HG02610 (cell line): ENCODE data around the gene BPHL.
"Not testable (repeated sequence)": the region's sequence is repeated elsewhere in the genome, so short reads cannot be mapped to it uniquely, and the experiment has no call there.

Source experiments
- ATAC-seq: cut with Tn5 transposase; IDR thresholded peaks from one replicate; pipeline ENCODE4 v1.9.1; 2021; ENCODE audit warnings: mild to moderate bottlenecking, moderate library complexity; ENCODE audit not compliant: unreplicated experiment

Gene BPHL

DNA sequence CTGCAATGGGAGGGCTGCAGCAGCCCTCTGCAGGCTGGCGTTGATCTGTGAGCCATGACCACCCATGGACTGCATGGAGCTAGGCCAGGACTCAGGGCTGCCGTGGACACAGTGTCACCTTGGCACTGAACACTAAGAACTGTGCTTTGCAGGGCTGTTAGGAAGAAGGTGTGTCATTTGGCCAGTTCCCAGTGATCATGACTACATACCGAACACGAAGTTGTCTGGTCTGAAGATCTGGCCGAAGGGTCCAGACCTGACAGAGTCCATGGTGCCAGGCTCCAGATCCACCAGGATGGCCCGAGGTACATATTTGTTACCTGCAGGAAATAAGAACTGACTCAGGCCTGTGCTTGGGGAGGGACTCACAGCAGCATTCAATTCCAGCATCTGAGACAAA lies 36.9 kb downstream of the BPHL start:
- ATAC-seq: not testable (repeated sequence)

DNA sequence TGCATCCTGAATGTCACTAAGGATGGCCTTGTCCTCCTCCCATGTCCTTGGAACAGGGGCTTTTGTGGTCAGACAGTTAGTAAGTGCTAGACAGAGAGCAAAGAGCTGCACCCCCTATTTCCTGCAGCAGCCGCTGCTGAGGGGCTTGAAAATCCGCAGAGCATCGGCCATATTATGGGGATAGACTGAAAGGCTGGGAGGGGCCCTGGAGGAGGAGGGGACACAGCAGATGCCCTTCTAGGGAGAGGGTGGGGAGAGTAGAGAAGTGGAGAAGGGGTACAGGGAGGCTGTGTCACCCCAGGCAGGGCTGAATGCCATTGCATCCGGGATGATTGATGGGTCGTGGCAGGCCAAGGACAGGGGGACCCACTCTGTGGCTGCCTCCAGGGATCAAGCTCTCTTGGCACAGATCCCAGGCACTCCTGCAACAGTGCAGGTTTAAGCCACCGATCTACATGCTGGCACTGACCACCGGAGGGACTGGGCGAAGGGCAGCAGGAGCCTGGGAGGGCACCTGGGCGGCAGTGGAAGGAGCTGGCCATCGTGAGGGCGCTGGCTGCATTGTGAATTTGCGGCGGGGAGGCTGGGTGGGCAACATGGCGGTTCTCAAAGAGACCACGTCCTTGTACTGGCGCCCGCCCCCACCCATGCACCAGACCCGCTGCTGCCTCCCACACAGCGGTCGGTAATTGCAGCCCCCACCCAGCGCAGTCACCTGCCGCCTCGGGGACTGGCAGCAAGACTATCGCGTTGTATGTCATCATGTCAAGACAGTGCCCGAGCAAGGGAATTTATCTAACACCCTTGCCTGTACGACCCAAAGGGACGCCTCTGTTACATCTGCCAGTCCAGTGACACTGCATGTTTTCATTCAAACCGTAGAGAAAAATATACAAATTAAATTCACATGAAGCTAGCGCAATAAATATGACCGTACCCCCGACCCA lies 37.9 kb downstream of the BPHL start:
- peak; percentile 17 for ATAC-seq

DNA sequence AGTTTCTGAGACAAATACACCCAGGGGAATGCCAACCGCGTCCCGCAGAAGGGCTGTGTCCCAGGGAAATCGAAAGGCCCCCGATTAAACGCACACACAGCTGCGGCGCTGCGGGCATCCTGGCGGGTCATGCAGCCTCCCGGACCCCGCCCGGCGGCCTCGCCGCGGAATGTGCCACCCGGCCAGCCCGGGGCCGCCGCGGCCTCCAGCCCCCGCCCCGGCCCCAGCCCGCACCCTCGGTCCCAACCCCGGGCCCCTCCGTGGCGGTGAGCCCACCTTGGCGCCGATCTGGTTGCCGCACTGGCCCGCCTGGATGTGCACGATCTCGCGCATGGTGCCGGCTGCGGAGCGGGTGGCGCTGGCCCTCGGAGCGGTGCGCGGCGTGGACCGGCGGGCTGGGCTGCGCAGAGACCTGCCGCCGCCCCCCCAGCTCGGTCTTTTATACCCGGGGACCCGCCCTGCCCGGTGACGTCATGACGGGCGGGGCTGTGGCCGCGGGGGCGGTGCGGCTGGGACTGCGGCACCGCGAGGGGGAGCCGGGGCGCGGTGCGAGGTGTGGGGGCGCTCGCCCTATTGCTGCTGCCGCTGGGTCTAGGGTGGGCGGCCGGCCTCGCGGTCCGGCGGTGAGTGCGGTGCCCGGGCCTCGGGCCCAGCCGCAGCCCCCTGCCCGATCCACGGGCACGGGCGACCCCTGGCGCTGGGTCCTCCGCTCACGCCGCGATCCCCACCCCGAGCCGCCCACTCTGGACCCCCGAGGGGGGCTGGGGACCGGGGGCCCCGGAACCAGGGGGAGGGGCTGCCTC lies 38.8 kb downstream of the BPHL start, which contains the start of gene TUBB2A:
Gene TUBB2A, minus strand, starts transcription at position 414 of the 803 bp plus-strand sequence. Its CDS starts 81 bp downstream, at position 333.
- peak; percentile 80 for ATAC-seq

- no peak for ATAC-seq
Observed at GRCh38 chr6:3159805-3160781, 41.6 kb downstream of the BPHL start.

DNA sequence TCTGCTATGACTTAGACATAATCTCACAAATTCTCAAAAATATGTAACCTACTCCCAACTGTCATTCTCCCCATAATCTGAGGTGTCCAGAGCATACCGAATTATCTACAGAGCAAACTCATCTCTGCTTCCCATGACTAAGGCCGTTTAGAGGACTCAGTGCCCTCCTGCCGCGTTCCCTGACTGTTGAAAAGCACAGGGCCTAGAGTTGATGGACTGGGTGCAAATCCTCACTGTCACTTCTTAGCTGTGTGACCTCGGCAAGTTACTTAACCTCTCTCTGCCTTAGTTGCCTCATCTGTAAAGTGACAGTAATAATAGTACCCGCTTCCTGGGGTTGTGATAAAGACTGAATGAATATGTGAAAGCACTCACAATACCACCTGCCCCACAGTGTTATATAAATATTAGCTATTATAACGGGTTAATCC lies 43.6 kb downstream of the BPHL start:
- no peak for ATAC-seq

DNA sequence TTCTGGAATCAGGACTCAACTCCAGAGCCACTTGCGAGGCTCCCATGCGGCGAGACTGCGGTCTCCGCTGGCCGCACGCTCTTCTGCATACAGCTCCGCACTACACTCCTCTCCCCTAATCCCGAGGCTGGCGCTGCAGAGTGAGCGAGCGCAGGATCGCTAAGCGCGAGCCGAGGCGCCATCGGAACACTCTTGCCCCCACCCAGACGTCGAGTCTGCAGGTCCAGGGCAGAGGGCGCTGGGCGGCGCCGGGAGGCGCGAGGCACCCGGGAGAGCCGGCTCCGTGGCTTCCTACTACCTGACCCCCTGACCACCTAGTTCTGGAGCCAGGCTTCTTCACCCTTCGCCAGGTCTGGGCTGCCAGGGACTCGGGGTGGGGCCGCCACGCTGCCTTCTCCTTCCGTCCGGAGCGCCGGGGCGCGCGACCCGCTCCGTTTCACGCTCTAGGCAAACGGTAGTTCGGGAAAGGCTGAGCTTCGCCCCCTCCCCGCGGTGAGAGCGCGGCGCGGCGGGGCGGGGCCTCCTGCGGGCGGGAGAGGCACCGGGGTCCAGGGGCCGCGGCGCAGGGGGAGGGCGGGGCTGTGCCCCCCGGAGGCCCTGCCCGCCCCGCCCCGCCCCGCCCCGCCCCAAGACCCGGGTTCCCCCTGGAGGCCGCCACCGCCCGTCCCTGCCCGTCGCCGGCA lies 44.2 kb downstream of the BPHL start:
- peak; percentile 63 for ATAC-seq

- peak; percentile 13 for ATAC-seq
Observed at GRCh38 chr6:3163248-3163594, 44.7 kb downstream of the BPHL start.

- ATAC-seq: no peak
Observed at GRCh38 chr6:3164388-3164787, 45.9 kb downstream of the BPHL start.

DNA sequence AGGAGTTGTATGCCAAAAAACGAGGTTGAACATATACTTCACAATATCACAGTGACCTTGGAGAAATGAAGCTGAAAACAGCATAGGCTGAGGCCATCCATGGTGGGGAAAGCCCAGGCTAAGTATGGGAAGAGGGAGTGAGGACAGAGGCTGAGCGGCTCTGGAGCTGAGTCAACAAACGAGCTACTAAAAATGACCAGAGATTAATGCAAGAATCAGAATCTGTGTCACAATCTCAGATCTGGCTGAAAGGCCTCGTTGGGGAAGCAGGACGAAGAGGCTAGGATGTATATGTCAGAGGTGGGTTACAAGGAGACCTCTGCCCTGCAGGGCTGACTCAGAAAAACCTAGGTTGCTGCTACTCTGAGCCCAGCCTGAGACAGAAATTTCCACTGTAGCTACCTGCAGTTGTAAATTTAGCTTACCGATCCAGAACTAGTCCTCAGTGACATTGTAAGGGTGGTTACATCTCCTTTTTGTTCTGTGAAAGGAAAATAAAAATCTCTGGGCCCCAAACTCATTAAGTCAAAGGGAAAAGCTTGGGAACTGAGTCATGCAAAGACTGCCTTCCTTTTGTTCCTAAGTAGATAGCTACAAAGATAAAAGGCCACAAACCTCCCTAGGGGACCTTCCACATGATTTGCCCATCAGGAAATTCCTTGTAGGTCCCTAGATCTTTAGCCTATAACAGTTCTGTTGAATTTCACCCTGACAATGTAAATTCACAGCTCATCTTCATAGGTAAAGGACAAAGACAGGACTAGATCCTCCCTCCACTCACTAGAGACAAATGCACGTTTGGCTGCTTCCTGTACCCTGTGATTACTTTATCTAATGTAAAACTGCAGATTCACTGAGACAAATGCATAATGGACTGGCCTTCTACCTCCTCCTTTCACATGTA lies 47.4 kb downstream of the BPHL start:
- ATAC-seq: no peak

- ATAC-seq: not testable (repeated sequence)
Observed at GRCh38 chr6:3166535-3167225, 48.2 kb downstream of the BPHL start.

DNA sequence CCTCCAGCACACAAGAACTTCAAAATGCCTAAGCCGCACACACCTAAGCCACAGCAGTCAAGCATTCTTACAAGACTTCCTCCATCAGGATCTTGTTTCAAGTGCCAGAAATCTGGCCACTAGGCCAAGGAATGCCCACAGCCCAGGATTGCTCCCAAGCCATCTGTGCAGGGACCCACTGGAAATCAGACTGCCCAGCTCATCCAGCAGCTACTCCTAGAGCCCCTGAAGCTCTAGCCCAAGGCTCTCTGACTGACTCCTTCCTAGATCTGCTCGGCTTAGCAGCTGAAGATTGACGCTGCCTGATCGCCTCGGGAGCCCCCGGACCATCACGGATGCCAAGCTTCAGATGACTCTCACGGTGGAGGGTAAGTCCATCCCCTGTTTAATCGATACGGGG lies 49.5 kb downstream of the BPHL start:
- ATAC-seq: not testable (repeated sequence)

GRCh38 chr6:3170676-3171075 lies 52.2 kb downstream of the BPHL start:
- not testable (repeated sequence) for ATAC-seq

DNA sequence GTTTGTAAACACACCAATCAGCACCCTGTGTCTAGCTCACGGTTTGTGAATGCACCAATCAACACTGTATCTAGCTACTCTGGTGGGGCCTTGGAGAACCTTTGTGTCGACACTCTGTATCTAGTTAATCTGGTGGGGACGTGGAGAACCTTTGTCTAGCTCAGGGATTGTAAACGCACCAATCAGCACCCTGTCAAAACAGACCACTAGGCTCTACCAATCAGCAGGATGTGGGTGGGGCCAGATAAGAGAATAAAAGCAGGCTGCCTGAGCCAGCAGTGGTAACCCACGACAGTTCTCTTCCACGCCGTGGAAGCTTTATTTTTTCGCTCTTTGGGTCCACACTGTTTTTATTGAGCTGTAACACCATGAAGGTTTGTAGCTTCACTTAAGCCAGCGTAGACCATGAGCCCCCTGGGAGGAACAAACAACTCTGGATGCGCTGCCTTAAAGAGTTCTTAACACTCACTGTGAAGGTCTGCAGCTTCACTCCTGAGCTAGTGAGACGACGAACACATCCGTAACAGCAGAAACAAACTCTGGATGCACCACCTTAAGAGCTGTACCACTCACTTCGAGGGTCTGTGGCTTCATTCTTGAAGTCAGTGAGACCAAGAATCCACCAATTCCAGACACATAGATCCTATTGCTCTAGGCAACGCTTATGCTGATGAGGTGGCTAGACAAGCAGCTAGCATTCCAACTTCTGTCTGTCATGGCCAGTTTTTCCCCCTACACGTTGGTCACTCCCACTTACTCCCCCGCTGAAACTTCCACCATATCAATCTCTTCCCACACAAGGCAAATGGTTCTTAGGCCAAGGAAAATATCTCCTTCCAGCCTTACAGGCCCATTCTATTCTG lies 53.0 kb downstream of the BPHL start:
- not testable (repeated sequence) for ATAC-seq

DNA sequence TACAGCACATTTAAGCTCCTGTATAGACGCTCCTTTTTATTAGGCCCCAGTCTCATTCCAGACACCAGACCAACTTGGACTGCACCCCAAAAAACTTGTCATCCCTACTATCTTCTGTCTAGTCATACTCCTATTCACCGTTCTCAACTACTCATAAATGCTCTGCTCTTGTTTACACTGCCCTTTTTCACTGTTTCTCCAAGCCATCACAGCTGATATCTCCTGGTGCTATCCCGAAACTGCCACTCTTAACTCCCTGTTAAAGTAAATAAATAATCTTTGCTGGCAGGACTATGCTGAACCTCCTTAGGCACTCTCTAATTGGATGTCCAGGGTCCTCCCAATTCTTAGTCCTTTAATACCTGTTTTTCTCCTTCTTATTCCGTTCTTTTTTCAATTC lies 54.3 kb downstream of the BPHL start:
- ATAC-seq: not testable (repeated sequence)

DNA sequence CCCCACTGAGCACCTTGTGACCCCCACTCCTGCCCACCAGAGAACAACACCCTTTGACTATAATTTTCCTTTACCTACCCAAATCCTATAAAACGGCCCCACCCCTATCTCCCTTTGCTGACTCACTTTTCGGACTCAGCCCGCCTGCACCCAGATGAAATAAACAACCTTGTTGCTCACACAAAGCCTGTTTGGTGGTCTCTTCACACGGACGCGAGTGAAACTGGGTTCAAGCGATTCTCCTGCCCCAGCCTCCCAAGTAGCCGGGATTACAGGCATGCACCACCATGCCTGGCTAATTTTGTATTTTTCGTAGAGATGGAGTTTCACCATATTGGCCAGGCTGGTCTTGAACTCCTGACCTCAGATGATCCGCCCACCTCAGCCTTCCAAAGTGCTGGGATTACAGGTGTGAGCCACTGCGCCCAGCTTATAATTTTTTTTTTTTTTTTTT lies 55.2 kb downstream of the BPHL start:
- ATAC-seq: not testable (repeated sequence)

GRCh38 chr6:3175715-3176402 lies 57.3 kb downstream of the BPHL start:
- no peak for ATAC-seq
